DMS79 treated with DMSO at 0.1 percent for 48 hours (cell line): ENCODE data around the gene IGF2BP2.
"Not testable (repeated sequence)": the region's sequence is repeated elsewhere in the genome, so short reads cannot be mapped to it uniquely, and the experiment has no call there.

Experiments used
- DNase-seq: peaks from one replicate; lab custom pipeline; 2025; lab: John Stamatoyannopoulos, UW

IGF2BP2 gene

DNA sequence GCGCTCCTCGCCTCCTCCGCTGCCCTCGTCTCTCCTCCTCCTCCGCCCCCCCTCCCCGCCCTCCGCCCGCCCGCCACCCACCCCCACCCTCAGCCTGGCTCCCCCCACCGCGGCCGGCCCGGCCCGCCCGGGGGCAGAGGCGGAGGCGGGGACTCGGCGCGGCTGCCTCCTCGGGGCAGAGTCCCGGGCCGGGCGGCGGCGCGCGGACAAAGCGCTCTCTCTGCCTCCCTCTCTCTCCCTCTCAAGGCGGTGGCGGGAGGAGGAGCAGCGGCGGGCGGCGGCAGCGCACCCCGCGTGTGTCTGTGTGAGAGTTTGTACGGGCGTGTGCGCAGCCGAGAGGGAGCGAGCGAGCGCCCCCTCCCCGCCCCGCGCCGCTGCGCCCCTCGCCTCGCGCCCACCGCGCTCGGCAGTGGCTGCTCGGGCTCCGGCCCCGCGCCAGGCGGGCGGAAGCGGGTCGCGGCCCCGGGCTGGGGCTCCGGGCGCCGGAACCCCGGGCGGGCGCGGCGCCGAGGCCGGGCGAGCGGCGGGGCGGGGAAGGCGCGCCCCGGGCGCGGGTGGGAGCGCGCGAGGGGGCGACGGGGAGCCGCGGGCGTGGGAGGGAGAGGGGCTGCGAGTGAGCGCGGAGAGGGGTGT, at the start of gene IGF2BP2:
TSS of gene IGF2BP2 (minus strand) at position 37 of the 633 bp plus-strand sequence. CDS start 82 bp downstream, outside the sequence.
- DNase-seq, result peak; percentile 23

GRCh38 chr3:185874119-185874518, 49.3 kb upstream of the IGF2BP2 start:
- DNase-seq, result no peak

- DNase-seq, result no peak
Measured at GRCh38 chr3:185867650-185868049, 42.8 kb upstream of the IGF2BP2 start.

DNA sequence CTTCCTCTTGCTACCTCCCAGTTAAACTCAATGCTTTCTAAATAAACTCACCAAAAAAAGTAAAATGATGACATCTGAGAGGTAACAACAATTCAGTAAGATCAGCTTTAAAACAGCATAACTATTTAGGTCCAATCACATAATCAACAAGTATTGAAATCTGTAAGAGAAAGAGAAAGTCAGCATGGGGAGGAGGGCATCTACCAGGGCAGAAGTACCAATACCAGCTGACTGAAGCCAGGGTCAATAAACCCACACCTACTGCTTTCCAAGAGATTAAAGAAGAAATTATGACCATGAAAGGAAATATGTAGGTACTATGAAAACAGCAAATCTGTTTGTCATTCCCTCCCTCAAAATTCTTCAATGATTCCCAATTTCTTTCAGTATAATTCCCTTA, 42.2 kb upstream of the IGF2BP2 start:
- no peak for DNase-seq

DNA sequence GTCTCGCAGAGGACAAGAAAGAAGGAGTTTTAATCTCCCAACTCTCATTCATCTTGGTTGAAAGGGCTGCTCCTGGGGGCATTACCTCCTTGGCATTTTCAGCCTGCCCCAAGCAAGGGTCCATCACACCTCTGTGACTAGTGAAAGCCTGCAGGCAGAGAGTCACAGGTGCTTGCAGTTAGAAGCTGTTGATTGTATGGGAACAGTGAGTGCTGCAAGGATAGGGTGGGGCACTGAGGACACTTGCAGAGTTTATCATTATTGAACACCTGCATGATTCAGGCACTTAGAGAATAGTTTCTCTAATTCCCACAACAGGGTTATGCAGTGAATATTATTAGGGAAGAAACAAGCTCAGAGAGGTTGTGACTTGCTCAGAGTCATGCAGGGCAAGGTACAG, 41.7 kb upstream of the IGF2BP2 start:
- no peak for DNase-seq

DNA sequence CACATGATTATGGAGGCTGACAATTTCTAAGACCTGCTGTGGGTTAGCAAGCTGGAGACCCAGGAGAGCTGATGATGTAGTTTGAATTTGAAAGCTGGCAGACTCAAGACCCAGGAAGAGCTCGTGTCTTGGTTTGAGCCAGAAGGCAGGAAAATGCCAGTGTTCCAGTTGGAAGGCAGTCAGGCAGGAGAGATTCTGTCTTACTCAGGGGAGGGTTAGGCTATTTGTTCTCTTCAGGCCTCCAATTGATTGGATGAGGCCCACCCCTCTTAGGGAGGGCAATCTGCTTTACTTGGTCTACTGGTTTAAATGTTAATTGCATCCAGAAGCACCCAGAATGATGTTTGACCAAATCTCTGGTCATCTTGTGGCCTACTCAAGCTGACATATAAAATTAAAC, 40.4 kb upstream of the IGF2BP2 start:
- DNase-seq, result no peak

DNA sequence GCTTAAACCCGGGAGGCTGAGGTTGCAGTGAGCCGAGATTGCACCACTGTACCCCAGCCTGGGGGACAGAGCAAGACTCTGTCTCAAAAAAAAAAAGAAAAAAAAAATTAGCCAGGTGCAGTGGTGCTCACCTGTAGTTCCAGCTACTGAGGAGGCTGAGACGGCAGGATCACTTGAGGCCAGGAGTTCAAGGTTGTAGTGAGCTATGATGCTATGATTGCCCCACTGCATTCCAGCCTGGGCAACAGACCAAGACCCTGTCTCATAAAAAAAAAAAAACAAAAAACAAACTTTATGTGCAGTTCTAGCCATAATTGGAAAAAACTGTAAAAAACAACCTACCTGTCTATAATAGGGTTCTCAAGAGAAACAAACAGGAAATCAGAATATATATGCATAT, 39.9 kb upstream of the IGF2BP2 start:
- DNase-seq, result no peak

- DNase-seq, result no peak
Measured at GRCh38 chr3:185862920-185863319, 38.1 kb upstream of the IGF2BP2 start.

- no peak for DNase-seq
Measured at GRCh38 chr3:185859294-185859972, 34.6 kb upstream of the IGF2BP2 start.

GRCh38 chr3:185858502-185859225, 33.8 kb upstream of the IGF2BP2 start:
- no peak for DNase-seq

- no peak for DNase-seq
Measured at GRCh38 chr3:185857208-185857607, 32.4 kb upstream of the IGF2BP2 start.

- no peak for DNase-seq
Measured at GRCh38 chr3:185856652-185857051, 31.8 kb upstream of the IGF2BP2 start.

- not testable (repeated sequence) for DNase-seq
Measured at GRCh38 chr3:185853771-185854170, 28.9 kb upstream of the IGF2BP2 start.

DNA sequence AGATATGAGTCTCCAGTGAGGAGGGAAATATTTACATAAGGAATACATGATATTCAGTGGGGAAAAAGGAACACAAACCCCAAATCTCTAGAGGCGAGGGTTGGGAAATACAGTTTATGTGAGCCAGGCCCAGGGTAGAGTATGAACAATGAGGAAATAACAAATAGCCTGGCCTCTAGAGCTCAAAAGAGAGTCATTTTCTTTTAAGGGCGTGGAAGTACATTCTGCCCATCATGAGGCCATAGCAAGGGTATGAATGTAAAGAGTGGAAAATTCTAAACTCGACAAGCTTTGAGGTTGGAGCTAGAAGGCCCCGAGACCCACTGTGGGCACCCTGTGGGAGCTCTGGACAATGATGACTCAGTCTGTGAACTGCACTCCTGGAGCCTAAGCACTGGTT, 27.8 kb upstream of the IGF2BP2 start:
- no peak for DNase-seq

DNA sequence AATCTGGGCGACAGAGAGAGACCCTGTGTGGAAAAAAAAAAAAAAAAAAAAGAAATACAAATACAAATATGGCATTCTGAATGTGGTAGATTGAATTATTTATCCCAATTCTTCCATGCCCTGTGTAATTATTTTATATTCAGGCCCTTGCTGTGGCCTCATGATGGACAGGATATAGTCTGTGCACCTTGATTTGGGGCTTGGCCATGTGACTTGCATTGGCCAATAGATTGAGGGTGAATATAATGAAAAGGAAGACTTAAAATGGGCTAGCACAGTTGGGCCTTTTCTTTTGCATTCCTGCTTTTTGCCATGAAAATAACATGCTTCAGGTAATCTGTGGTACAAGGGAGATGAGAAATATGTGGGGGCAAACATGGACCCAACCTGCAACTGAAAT, 27.1 kb upstream of the IGF2BP2 start:
- no peak for DNase-seq

DNA sequence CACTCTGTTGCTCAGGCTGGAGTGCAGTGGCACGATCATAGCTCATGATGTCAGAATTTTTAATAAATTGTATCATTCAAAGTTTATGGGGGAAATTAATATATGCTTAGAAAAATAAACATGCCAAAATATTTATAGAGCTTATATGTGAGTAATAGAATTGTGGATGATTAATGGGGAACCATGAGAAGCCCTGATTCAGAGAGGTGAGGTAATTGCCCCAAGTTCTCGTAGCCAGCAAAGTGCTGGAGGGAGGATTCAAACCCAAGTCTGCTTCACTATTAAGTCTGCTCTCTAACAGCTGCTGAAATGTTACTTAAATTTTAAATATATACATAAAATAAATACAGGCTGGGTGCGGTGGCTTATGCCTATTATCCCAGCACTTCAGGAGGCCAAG, 26.2 kb upstream of the IGF2BP2 start:
- DNase-seq, result no peak

DNA sequence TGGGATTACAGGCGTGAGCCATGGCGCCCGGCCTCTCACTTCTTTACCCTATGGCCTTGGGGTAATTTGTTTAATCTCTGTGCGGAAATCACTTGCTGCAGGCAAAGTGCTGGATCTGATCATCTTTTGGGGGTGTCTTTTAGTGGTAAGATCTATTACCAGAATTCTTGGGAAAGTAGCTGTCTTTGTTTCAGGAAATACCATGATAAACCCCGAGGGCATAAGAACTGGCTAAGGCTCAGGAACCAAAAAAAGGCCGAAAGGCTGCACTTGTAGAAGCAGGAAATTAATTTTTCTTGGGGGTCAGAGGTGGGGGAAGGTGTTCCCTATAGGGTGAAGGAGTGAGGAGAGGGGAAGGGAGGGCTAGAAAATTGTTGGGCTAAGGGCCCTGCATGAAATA, 22.7 kb upstream of the IGF2BP2 start:
- no peak for DNase-seq

DNA sequence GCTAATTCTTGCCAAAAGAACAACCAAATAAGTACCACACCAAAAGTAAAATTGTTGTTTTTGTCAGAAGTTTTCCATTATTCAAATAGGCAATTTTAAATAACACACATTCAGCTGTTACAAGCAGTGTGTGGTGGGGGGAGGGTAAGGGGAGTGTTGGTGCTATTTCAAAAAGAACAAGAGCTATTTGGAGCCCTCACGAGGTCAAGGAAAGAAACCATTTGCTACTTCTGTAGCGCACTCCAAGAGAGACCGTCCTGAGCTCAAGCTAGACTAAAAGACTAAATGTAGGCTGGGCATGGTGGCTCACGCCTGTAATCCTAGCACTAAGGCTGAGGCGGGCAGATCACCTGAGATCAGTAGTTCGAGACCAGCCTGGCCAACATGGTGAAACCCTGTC, 21.2 kb upstream of the IGF2BP2 start:
- no peak for DNase-seq

- no peak for DNase-seq
Measured at GRCh38 chr3:185844051-185844450, 19.2 kb upstream of the IGF2BP2 start.

DNA sequence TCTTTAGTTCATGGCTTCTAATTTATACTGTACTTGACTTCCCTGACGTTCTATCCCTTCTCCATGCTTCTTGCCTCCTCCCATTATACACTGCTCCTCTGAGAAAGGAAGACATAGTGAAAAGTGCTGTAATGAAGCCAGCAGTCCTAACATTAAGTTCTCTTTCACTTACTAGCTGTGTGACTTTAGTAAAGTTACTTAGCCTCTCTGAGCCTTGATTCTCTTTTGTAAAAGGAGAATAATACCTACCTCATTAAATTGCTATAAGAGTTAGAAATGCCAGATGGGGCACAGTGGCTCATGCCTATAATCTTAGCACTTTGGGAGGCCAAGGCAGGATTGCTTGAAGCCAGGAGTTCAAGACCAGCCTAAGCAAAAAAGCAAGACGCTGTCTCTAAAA, 18.8 kb upstream of the IGF2BP2 start:
- DNase-seq, result no peak

GRCh38 chr3:185843126-185843525, 18.3 kb upstream of the IGF2BP2 start:
- DNase-seq, result no peak

DNA sequence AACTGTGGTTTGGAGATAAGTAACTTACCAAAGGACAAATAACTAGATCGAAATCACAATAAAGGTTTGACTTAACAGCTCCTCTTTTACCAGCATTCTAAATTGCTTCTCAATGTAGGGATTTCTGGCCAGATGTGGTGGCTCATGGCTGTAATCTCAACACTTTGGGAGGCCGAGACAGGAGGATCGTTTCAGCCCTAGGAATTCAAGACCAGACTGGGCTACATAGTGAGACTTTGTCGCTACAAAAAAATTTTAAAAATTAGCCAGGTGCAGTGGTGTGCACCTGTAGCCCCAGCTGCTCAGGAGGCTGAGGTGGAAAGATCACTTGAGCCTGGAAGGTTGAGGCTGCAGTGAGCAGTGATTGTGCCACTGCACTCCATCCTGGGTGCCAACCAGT, 17.4 kb upstream of the IGF2BP2 start:
- no peak for DNase-seq

DNA sequence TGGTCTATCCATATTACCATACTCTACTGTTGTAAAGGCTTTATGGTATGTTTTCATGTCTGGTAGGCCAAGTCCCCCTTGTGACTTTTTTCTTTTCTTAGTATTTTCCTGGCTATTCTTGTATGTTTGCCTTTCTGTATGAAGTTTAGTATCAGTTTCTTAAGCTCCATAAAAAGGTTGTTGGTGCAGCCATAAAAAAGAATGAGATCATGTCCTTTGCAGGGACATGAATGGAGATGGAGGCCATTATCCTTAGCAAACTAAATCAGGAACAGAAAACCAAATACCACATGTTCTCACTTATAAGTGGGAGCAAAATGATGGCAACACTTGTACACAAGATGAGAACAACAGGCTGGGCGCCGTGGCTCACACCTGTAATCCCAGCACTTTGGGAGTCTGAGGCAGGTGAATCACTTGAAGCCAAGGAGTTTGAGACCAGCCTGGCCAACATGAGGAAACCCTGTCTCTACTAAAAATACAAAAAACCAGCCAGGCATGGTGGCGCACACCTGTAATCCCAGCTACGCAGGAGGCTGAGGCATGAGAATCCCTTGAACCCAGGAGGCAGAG, 13.7 kb upstream of the IGF2BP2 start:
- DNase-seq, result not testable (repeated sequence)
